Measurements from ENCODE around the gene CAMK1G.

The CAMK1G gene

DNA sequence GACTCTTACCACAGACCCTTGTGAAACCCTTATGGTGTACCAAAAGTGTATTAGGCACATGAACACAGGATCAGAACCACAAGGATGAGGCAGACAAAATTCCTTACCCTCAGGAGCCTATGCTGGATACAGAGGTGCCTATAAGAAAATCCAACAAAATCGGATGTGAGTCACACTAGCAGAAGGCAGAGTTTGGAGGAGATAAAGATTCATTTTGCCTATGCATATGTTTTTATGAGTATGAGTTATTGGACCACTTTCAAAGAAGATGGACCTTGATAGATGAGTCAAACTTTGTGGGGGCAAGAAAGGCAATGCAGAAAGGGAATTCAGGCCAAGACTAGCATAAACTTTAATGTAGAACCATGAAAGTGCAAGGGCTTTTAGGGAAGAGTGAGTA is 17.0 kb downstream of the CAMK1G start:
- DNase-seq (ENCODE audit: low read depth, low spot score), result no peak

GRCh38 chr1:209601809-209602657 is 18.5 kb downstream of the CAMK1G start:
- no peak for DNase-seq (ENCODE audit: low read depth, low spot score)

- no peak for DNase-seq (ENCODE audit: low read depth, low spot score)
Observed at GRCh38 chr1:209603877-209604276, 20.4 kb downstream of the CAMK1G start.

- DNase-seq (ENCODE audit: low read depth, low spot score), result no peak
Observed at GRCh38 chr1:209607102-209607794, 23.7 kb downstream of the CAMK1G start.

- no peak for DNase-seq (ENCODE audit: low read depth, low spot score)
Observed at GRCh38 chr1:209607795-209608178, 24.3 kb downstream of the CAMK1G start.

- DNase-seq (ENCODE audit: low read depth, low spot score), result no peak
Observed at GRCh38 chr1:209609041-209609790, 25.7 kb downstream of the CAMK1G start.

- DNase-seq (ENCODE audit: low read depth, low spot score), result no peak
Observed at GRCh38 chr1:209609791-209610630, 26.5 kb downstream of the CAMK1G start.

DNA sequence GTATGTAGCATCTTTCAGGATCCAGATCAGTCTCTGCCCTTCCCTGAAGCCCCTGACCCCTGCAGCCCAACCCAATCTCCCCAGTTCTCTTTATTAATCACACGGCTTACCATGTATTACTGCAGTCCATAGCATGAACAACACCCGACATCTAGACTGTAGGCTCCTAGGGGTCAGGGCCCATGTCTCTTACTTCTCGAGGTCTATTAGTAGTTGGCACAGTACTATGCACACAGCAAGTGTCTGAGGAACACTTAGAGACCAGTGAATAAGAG is 27.1 kb downstream of the CAMK1G start:
- DNase-seq (ENCODE audit: low read depth, low spot score), result no peak

DNA sequence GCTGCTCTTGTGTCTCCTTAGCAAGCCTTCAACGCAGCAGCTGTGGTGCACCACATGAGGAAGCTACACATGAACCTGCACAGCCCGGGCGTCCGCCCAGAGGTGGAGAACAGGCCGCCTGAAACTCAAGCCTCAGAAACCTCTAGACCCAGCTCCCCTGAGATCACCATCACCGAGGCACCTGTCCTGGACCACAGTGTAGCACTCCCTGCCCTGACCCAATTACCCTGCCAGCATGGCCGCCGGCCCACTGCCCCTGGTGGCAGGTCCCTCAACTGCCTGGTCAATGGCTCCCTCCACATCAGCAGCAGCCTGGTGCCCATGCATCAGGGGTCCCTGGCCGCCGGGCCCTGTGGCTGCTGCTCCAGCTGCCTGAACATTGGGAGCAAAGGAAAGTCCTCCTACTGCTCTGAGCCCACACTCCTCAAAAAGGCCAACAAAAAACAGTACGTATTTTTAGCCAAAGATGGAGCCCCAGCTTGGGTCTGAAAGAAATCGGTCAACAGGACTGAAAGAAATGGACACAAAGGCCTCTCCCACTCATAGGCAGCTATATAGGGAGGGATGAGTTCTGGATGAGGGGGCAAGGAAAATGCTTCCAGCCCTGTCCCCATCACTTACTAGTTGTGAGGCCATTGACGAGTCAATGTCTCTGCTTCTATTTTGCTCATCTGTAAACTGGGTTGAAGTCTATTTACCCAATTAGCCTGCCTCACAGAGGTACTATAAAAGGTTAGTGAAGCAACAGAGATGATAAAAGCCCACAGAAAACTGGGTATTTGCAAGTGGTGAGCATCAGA is 28.5 kb downstream of the CAMK1G start:
- DNase-seq (ENCODE audit: low read depth, low spot score), result no peak

GRCh38 chr1:209612646-209613399 is 29.3 kb downstream of the CAMK1G start:
- DNase-seq (ENCODE audit: low read depth, low spot score), result no peak

DNA sequence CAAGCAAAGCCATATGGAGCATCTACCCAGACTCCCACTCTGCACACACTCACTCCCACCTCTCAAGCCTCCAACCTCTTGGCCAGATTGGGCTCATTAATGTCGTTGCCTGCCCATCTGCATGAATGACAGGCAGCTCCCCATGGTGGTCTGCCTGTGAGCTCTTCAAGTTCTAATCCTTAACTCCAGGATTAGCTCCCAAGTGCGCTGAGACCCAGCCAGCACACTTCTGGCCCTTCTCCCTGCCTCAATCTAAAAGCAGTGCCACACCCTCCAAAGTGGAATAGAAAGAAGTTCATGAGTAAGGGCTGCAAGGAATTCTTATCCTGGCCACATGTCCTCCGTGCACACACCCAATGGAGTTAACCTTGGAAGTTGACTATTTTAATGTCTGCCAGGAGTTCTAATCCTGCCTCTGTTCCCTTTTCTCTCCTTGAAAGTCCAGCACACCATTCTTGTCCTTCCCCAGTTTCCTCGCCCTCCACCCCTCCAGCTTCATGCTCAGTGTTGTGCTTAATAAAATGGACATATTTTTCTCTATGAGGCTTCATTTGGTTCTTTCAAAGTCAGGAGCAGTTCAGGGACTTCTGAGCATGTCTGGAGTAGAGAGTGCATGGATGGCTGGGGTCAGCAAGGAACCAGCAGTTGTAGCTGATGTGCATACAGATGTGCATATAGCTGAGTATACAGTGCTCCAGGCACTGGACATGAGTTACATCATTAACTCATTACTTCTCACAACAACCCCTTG is 30.1 kb downstream of the CAMK1G start:
- DNase-seq (ENCODE audit: low read depth, low spot score), result no peak

DNA sequence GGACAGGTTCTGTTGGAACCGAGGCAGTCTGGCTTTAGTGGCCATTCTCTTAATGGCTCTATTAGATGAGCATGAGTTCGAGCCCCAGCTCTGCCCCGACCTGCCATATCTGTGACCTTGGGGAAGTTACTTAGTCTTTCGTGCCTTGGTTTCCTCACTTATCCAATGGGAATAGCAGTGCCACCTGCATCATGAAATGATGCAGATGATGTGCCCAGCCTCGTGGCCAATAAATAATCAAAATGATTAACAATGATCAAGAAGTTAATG is 30.6 kb downstream of the CAMK1G start:
- DNase-seq (ENCODE audit: low read depth, low spot score), result no peak

- no peak for DNase-seq (ENCODE audit: low read depth, low spot score)
Observed at GRCh38 chr1:209614906-209615305, 31.4 kb downstream of the CAMK1G start.

- no peak for DNase-seq (ENCODE audit: low read depth, low spot score)
Observed at GRCh38 chr1:209616366-209617046, 33.0 kb downstream of the CAMK1G start.

DNA sequence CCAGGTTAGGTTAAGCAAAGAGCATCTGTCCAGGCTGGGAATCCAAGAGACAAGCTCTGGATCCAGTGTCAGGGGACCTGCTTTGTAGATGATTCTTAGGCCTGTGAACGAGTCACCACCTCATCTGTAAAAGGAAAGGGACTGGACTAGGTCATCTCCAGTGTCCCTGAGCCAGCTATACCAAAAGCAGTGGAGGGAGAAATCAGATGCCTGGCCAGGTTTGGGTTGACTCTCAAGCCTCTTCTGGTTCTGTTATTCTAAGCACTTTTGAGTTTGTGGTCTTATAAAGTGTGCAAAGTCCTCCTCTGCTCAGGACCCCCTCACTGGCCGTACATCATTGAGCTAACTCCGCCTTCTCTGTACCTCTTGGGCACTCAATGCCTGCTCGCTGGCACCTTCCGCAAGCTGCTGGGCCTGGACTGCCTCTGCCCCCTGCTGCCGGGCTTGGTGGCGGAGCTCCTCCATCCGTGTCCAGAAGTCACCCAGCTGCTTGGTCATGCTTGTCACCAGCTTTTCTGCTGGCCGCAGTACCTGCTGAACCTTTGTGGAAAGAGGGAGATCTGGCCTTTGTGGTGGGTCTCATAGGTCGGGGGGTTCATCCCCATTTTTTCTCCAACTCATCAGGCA is 33.6 kb downstream of the CAMK1G start:
- no peak for DNase-seq (ENCODE audit: low read depth, low spot score)

DNA sequence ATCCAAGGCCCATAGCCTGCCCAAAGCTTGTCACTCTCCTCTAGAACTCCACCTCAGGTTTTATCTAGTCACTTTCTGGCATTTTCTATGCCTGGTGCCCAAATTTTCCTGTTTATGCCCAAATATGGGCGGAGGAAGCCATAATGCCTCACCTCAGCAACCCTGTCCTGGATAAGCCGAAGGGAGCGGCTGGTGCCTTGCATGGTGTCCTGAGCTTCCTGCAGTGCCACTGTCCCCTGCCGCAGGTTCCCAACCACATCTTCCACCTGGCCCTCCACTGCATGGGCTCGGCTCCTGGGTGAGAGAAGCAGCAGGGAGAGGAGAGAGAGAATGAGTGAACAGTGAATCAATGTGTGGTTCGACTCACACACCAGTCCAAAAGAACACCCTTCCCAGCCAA is 34.2 kb downstream of the CAMK1G start:
- no peak for DNase-seq (ENCODE audit: low read depth, low spot score)

DNA sequence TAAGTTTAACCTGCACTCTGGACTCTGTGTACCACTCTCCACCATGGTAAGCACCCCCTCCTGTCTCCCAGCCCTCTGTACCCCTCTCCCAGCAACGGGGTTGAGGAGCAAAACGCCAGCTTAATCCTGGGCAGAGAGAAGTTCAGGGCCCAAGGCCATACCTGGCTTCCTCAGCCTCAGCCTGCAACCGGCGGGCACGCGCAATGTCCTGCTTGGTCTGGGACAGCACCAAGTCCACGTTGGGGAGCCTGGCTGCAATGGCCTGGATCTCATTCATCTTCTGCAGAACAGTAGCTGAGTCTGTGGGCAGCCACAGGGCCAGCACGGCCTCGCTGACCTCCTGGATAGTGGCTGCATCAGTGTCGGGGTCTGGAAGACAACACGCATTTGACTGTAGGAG is 34.8 kb downstream of the CAMK1G start:
- DNase-seq (ENCODE audit: low read depth, low spot score), result no peak

GRCh38 chr1:209618756-209619420 is 35.4 kb downstream of the CAMK1G start:
- no peak for DNase-seq (ENCODE audit: low read depth, low spot score)

Data from activated naive CD8-positive, alpha-beta T cell treated with anti-CD3 and anti-CD28 coated beads, Interleukin-2, amount 50 U/mL, for 16 hours (primary cell).